ENCODE measurements around the gene FBXL7.

Gene FBXL7

DNA sequence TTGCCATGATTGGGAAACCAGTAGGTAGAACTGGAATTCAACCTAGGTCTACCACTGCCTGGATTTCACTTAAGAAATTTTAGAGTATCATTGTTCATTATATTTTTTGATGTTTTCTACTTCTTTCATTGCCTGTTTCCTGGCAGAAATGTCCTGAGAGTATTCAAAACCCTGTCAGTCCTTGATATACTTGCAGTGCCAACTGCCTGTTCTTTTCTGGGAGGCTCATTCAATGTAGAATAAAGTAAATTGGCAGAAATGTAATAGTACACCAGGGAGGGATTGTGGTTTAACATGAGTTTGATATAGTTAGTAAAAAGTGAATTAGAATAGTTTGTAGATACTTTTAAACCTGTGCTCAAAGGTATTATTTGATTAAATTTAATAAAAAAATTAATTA, 286.3 kb downstream of the FBXL7 start:
- H3K4me3 ChIP-seq (replicated peaks in 1 of 2; ENCODE audit: low read depth in 2 of 2, low read length in 2 of 2): no peak overlapping the region
- DNase-seq (ENCODE audit: low read depth in 2 of 2): no peak
- no peak for TF ChIP-seq CTCF (IDR thresholded peaks at IDR 0.05; ENCODE audit: low read depth, low read length)

DNA sequence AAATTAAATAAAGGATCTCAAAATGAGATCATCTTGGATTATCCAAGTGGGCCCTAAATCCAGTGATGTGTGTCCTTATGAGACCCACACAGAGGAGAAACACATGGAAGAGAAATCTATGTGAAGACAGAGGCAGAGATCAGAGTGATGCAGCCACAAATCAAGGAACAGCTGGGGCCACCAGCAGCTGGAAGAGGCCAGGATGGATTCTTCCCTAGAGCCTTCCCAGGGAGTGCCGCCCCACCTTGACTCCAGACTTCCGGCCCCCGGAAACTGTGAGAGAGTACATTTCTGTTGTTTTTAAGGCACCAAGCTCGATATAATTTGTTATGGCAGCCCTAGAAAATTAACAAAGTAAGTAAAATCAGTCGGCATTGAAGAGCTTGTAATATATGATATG, 286.9 kb downstream of the FBXL7 start:
- no peak for TF ChIP-seq CTCF (IDR thresholded peaks at IDR 0.05; ENCODE audit: low read depth, low read length)
- DNase-seq (ENCODE audit: low read depth in 2 of 2): peak in 1 of 2 donors; percentile 19
- no peak overlapping the region for H3K4me3 ChIP-seq (replicated peaks in 1 of 2; ENCODE audit: low read depth in 2 of 2, low read length in 2 of 2)

- H3K4me3 ChIP-seq (replicated peaks in 1 of 2; ENCODE audit: low read depth in 2 of 2, low read length in 2 of 2): no peak overlapping the region
- no peak for DNase-seq (ENCODE audit: low read depth in 2 of 2)
- no peak for TF ChIP-seq CTCF (IDR thresholded peaks at IDR 0.05; ENCODE audit: low read depth, low read length)
Measured at GRCh38 chr5:15787681-15788080, 287.7 kb downstream of the FBXL7 start.

GRCh38 chr5:15789642-15790041, 289.7 kb downstream of the FBXL7 start:
- no peak for DNase-seq (ENCODE audit: low read depth in 2 of 2)
- TF ChIP-seq CTCF (IDR thresholded peaks at IDR 0.05; ENCODE audit: low read depth, low read length): no peak
- H3K4me3 ChIP-seq (replicated peaks in 1 of 2; ENCODE audit: low read depth in 2 of 2, low read length in 2 of 2): no peak overlapping the region

DNA sequence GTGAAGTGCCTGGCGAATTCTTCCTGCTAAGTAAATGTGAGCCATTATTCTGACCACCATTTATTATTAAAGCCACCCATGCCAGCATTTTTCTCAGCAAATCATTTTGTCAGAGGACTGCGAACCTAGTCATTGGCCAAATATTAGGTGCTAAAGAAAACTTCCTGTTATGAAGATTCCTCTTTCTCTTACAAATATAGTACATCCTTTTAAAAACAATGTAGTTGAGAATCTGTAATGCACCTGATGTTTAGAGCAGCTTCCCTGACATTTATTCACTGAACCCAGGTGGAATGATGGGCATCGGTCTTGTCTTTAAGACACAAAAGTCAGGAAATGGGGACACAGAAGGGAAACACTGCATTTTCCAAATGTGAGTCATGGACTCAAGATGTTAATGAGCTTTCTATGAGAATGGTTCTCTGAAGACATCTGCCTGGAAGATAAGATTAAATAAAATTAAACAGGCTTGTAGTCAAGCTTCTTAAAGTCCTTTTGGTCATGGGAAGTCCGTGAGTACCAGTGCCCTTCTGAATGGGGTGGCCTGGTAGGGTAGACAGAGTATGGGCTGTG, 290.6 kb downstream of the FBXL7 start:
- H3K4me3 ChIP-seq (replicated peaks in 1 of 2; ENCODE audit: low read depth in 2 of 2, low read length in 2 of 2): no peak overlapping the region
- TF ChIP-seq CTCF (IDR thresholded peaks at IDR 0.05; ENCODE audit: low read depth, low read length): no peak
- peak in 1 of 2 donors; percentile 24 for DNase-seq (ENCODE audit: low read depth in 2 of 2)

DNA sequence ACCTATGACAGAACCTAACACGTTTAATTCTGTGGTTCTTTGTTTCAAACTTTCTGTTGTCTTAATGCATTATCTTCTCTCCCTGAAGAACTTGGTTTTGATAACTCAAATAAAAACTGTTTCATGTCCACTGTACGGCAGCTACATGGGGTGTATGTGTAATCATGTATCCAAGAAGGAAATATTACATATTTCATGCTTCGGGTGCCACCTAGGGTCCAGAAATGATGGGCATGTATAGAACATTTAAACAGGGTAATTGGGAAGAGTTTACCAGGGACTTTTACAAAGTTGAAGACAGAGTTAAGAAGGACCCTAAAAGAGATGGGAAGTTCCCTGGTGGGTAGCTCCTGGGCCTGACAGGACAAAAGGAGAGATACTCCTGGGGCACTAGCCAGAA, 291.3 kb downstream of the FBXL7 start:
- TF ChIP-seq CTCF (IDR thresholded peaks at IDR 0.05; ENCODE audit: low read depth, low read length): peak; percentile 19
- no peak overlapping the region for H3K4me3 ChIP-seq (replicated peaks in 1 of 2; ENCODE audit: low read depth in 2 of 2, low read length in 2 of 2)
- DNase-seq (ENCODE audit: low read depth in 2 of 2): peak; percentile 11 to 26

GRCh38 chr5:15791859-15792258, 291.9 kb downstream of the FBXL7 start:
- peak in 1 of 2 donors; percentile 43 for DNase-seq (ENCODE audit: low read depth in 2 of 2)
- no peak for TF ChIP-seq CTCF (IDR thresholded peaks at IDR 0.05; ENCODE audit: low read depth, low read length)
- H3K4me3 ChIP-seq (replicated peaks in 1 of 2; ENCODE audit: low read depth in 2 of 2, low read length in 2 of 2): no peak overlapping the region
